HG03045 (cell line): ENCODE measurements around the gene SLC25A22.

Source experiments
- ATAC-seq: cut with Tn5 transposase; IDR thresholded peaks from one replicate; pipeline ENCODE4 v1.9.1; 2021; ENCODE audit warnings: mild to moderate bottlenecking, moderate library complexity; ENCODE audit not compliant: unreplicated experiment

SLC25A22 gene

GRCh38 chr11:804599-804964 lies 6.5 kb upstream of the SLC25A22 start:
- no peak for ATAC-seq

DNA sequence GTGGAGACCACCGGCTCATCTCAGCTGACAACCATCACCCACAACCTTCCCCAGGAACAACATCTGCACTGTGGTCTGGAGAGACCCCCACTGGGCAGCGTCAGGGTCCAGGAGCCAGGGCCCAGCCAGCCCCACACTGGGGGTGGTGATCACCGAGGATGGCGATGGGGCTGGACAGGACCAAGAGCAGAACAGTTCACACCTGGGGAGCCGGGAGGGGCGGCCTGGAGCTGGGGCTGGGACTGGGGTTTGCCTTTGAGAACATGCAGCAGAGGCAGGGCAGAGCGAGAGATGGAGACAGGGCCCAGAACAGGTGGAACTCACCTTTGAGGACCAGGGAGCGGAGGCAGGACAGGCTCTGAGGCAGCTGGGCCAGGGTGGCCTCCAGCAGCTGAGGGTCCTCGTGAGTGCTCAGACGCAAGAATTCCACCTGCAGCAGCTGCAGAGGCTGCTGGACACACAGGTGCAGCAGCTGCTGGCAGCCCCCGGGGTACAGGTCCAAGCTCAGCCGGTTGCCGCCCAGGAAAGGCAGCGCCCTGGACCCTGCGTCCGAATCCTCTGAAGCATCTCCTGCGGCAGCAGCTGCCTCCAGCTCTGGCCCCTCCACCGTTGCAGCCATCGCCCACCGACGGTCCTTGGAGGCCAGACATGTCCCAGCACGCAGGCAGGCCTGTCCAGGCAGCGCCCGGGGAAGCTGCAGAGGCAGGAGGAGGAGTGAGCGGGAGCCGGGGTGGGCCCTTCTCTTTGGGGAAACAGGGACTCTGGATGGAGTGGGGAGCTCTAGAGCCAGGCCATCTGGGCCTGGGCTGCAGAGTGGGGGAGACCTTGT lies 5.9 kb upstream of the SLC25A22 start:
- no peak for ATAC-seq

DNA sequence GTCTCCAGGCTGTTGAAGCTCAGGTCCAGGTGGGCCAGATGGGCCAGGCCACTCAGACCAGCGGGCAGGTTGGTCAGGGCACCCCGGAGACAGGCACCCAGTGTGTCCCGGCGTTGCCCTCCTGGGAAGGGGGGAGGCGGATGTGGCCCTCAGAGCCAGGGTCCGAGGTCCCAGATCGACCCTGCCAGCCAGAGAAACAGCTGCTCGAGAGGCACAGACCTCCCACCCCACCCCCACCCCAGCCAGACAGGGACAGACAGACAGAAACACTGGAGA lies 5.3 kb upstream of the SLC25A22 start:
- no peak for ATAC-seq

DNA sequence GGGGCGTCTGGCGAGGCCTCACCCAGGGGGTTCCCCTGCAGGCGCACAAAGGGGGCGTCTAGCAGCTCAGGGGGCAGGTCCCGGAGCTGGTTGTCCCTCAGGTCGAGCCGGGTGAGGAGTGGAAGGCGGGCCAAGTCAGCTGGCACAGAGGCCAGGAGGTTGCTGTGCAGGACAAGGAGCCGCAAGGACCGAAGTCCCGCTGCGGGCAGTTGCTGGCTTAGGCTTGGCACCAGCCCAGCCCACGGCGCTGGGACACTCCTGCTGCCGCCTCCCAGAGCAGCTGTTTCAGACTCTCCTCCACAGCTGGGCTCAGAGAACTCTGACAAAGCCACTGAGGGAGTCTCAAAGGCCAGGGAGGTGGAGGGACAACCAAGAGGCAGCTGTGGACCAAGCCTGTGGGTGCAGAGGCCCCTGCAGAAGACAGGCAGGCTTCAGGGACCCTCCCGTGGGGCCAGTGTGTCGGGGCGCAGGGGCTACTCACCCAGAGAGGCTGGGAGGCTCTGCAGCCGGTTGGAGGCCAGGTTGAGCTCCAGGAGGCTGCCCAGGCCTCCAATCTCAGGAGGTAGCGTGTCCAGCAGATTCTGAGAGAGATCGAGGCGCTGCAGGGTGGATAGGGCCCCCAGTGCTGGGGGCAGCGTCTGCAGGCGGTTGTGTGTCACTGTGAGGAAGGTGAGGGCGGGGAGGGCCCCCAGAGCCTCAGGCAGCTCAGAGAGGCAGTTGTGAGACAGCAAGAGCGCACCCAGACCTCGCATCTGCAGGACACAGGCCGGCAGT lies 4.8 kb upstream of the SLC25A22 start:
- ATAC-seq, result no peak

DNA sequence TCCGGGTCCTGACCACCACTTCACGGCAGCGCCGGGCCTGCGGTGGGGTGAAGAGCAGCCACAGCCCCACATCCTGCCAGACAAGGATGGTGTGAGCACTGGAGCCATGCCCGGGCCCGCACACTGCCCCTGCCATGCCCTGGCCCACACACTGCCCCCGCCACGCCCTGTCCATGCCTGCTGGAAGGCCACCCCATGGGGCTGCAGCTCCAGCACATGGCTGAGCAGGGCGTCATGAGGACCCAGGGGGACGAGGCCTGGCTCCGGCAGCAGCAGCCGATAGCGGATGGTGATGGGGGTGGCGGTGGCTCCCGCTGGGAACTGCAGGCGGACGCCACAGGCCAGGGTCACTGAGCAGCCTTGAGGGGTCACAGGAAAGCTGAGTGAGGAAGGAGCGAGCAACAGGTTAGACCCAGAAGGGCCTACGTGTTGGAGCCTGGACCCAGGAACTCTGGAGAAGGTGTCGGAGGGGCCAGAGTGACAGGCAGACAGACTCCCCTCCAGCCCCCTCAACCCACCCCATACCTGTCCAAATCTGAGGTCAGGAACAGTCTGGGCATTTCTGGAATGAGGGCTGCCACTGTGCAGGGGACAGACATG lies 4.0 kb upstream of the SLC25A22 start:
- ATAC-seq, result no peak

- no peak for ATAC-seq
Measured at GRCh38 chr11:801097-801780, 3.2 kb upstream of the SLC25A22 start.

- ATAC-seq, result no peak
Measured at GRCh38 chr11:800473-800872, 2.4 kb upstream of the SLC25A22 start.

DNA sequence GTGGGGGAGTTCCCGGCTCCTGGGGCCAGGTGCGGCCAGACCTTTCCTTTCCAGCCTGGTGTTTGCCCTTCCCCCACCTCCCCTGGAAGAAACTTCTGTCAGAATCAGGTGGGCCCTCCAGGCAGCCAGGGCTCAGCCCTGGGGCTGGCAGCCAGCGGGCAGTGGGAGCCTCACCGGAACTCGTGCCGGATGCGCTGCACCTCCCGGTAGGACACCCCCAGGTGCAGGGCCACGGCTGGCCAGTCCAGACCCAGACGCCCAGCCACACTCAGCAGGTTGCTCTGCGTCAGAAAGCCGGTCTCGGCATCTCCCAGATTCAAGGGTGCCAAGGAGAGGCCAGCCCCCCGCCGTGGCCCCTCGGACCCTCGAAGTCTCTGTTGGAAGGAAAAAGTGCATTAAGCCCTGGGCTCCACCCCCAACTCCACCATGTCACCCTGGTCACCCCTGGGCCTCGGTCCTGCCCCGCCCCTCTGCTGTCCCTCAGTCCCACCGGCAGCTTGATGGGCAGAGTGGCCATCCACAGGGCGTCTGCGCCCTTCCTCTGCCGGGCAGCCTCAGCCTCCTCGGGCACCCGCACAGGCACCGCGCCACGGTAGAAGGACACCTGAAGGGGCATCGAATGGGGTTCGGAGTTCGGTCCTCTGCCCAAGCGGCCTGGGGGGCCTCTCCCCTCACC lies 1.7 kb upstream of the SLC25A22 start:
- ATAC-seq, result no peak

DNA sequence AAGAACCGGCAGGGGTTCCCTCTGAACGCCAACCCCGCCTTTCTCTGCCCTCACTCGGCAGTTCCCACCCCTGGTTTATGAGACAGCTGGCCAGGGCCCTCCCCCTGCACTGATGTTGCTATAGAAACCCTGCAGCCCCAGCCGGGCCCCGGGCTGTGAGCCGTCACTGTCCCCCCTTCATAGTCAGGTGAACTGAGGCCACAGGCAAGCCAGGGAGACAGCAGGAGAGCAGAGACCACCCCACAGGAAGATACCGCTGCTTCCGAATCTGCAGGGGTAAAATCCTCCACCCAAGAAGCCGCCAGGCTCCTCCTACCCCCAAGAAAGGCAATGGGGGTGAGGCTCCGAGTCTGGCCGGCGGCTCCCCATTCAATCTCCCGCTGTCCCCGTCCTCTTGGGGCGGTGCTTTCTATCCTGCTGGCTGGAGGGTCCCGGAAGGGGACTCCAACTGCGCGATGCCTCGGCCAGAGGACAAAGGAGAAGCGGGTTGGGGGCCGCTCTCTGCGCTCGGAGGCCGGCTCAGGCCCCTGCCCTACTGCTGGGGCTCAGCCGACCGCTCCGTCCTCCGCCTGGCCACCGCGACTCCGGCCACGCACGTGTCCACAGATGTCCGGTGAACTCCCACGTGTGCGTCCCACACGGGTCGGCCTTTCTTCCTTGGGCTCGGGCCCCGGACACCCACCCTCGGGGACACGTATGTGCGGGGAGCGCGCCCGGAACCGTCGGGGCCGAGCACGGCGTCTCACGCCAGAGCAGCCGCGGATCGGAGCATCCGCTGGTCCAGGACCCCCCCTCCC lies 587 bp downstream of the SLC25A22 start:
- ATAC-seq, result peak; percentile 43

DNA sequence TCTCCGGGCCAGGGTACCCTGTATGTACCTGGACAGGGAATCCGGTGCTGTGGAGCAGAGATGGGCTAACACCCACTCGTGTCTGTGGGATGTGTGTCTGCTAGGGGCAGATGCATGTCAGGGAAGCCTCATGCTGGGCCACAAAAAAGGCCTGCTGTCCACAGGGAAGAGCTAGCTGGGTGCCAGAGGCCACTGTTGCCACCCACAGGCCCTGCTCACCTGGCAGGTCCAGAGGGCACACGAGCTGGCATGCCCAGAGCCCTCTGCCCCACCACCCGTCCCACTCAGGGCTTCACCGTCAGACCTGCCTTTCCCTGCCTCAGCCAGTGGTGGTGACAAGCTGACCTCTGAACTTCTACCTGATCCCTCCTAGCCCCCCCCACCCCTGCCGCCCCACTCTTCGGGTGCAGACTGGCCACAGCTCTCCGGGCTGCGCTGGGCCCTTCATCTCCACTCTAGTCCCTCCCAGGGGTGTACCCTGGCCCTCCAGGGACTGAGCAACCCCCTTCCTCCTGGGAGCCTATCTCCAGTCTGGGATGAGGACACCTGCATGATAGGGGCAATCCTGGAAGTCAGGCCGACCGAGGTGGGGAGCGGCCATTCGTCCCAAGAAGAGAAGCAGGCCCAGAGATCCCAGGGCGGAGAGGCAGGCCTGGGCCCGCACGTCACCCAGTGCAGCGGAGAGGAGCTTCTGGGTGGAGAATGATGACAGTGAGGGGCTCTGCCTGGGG lies 1.4 kb downstream of the SLC25A22 start:
- no peak for ATAC-seq

DNA sequence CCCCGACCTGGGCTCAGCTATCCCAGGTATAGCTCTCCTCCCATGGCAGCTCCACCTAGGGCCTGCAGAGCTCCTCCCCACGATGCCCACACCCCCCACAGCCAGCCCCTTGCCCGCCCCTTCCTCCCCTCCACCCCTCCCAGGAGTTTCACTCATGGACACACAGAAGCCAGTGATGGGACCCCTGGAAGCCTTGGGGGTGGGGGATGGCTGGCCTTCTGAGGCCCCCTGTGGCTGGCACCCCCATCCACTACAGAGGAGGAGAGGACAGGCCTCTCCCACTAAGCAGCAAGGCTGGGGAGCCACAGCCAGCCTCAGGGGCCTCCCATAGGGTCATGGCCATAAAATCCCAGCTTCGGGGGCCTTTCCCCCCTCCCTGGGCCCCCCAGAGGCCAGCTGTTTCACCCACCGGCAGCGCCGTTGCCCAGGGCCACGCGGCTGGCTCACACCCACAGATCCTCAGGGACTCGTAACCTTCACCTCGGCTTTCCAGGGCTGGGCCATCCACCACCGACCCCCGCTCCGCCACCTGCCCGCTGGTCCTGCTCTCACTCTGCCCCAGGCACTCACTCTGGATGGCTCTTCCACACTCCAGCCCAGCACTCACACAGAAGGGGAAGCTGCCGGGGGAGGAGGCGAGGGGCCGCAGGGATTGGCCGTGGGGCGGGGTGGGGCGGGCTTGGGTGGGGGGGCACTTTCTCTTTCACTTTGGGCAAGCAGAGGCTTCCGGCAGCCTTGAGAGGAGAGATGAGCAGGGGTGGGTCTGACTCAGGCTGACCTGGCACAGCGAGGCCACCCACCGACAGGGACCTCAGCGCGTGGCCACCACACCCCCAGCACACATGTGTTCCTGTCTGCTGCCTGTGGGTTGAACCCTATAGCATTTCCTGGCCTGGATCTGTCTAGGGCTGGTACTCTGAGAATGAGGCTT lies 2.2 kb downstream of the SLC25A22 start:
- ATAC-seq, result no peak

GRCh38 chr11:794766-795633 lies 3.1 kb downstream of the SLC25A22 start:
- ATAC-seq, result no peak

GRCh38 chr11:794013-794765 lies 3.9 kb downstream of the SLC25A22 start:
- ATAC-seq, result no peak

GRCh38 chr11:793556-793955 lies 4.5 kb downstream of the SLC25A22 start:
- ATAC-seq, result no peak

- no peak for ATAC-seq
Measured at GRCh38 chr11:792873-793272, 5.2 kb downstream of the SLC25A22 start.

GRCh38 chr11:792535-792821 lies 5.6 kb downstream of the SLC25A22 start:
- ATAC-seq, result no peak
